HG03175 (cell line): ENCODE measurements around the gene BTBD18.

Experiments used
- ATAC-seq: cut with Tn5 transposase; IDR thresholded peaks from one replicate; pipeline ENCODE4 v1.9.1; 2021; ENCODE audit warnings: mild to moderate bottlenecking, moderate library complexity; ENCODE audit not compliant: unreplicated experiment

The BTBD18 gene

DNA sequence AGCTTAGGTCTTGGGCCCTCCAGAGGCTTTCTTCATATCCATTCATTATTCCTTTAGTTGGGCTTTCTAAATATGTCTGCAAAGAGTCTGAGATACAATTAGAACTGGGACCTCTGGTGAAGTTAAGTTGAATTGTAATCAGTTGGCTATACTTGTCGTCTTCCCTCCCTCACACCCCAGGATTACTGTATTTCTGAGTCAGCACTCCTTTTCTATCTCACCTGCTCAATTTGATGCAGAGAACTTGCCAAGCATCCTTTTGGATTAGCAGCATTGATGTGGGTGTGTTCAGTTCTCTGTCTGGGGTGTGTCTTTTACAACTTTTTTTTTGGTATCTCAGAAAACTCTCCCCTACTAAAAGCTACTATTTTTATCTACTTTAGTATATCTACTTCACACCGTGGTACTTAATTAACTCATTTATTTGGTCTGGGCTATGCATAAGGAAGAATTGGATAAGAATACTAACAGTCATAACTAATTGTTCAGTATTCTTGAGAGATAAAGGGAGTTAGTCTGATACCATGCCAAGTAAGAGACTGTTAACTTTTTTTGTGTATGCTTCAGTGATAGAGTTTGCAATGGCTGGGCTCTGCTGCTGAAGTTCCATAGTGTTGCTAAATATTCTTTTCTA, 25.1 kb upstream of the BTBD18 start:
- no peak for ATAC-seq

DNA sequence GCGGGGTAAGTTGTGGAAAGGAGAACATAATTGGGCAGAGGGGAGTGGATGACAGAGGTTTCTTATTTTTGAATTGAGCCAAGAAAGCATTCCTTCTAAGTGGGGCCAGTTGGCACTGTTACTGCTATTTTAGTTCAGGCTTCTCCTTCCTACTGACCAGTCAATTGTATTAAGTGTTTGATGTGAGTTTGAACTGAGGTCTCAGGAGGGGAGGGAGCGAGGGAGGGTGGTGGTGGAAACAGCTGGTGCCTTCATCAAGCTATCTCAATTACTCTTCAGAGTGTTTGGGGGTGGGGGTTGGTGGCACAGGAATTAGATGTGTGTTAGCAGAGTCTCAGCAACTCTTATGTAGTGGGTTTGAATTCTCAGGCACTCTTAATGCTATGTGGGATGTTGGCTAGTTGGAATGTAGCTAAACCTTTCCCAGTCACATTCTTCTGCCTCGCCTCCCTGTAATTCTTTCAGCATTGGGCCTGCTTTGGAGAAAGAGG, 24.5 kb upstream of the BTBD18 start:
- ATAC-seq, result no peak

DNA sequence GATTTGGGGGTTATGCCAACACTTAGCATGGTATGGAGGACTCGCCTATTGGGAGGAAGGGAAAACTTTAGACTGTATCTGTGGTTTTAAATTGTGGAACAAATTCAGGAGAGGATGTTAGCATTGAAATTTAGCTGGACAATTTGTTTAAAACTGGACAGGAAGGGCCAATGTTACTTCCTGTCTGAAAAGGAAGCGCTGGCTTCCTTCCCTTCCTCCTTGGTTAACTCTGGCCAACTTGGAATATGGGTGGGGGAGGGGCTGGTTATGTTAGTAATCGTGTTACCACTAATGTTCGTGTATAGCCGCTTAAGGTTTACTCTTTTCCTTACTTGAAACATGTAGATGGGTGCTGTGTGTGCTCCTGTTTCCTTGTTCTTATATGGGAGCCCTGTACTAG, 23.9 kb upstream of the BTBD18 start:
- ATAC-seq, result no peak

DNA sequence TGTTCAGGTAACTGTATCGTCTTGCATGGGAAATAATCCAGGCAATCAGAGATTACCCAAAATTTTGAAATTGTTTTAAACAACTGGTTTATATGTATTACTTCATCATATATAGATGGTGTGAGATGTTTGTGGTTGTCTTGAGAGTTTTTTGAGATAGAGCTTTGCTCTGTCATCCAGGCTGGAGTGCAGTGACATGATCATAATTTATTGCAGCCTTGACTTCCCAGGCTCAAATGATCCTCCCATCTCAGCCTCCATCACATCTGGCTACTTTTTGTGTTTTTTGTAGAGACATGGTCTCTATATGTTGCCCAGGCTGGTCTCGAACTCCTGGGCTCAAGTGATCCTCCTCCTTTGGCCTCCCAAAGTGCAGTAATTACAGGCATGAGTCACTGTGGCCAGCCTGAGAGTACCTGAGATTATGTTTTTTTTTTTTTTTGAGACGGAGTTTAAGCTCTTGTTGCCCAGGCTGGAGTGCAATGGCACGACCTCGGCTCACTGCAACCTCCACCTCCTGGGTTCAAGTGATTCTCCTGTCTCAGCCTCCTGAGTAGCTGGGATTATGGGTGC, 21.5 kb upstream of the BTBD18 start:
- no peak for ATAC-seq

DNA sequence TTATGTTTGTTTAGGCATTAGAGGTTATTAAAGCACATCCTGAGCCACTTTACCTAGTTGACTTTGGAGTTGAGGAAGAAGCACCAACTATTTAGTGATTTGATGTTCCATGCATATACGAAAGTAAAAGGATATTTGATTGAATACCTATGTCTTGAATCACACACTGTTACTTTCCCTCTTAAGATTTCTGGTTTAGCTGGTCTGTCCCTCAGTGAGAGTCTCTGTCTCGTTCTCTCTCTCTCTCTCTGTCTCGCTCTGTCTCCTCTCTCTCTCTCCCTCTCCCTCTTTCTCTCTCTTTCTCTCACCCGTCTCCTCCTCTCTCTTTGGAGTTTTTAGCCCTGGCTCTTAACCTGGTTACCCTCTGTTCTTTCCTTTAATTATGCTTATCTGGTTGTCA, 20.9 kb upstream of the BTBD18 start:
- no peak for ATAC-seq

DNA sequence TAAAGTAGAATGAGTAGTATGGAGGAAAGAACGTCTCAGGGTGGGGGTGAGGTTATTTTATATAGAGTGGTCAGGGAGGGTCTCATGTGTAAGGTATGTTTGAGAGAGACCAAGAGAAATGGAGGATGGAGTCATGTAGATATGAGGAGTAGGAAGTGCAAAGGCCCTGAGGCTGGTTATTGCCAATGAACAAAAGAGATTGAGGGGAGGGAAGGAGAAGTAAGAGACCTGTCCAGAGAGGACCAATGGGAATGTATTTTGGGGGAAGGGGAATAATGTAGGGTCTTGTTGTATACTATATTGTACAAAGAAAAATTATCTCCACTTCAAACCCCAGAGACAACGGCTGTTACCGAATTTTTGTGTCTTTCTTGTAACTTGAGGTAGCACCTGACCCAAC, 19.7 kb upstream of the BTBD18 start:
- no peak for ATAC-seq

DNA sequence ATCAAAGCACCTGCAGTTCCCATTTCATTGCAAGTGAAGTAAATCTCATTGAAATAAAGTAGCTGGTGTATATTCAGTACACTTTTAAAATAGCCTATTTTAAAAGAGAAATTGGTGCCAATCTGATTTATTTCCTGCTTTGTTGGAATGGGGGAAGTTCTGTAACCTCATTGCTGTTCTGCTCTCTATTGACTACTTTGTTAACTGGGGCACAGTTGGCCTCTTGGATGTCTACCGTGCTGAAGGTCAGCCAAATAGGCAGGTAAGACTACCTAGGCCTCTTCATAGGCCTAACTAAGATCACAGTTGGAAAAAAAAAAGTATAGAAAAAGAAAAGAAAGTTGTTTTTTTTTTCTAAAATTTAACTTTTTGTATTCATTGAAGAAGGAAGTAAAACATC, 19.2 kb upstream of the BTBD18 start:
- no peak for ATAC-seq

DNA sequence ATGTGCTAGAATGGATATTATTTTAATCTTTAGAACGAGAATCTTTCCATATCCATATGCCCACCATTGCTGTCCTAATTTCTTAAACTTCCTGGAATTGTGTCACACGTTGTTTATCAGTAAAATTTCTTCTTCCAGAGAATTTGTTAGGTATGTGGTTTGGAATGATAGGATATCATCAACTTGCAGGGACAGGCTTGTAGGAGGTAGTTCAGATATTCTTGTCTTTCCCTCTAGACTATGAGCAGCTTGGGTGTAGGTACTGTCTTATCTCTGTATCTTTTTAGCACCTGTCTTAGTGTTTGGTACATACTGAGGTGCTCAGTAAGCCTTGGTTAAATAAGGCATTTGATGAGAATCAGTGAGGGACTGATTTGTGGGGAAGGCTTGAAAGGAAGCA, 13.4 kb upstream of the BTBD18 start:
- no peak for ATAC-seq

DNA sequence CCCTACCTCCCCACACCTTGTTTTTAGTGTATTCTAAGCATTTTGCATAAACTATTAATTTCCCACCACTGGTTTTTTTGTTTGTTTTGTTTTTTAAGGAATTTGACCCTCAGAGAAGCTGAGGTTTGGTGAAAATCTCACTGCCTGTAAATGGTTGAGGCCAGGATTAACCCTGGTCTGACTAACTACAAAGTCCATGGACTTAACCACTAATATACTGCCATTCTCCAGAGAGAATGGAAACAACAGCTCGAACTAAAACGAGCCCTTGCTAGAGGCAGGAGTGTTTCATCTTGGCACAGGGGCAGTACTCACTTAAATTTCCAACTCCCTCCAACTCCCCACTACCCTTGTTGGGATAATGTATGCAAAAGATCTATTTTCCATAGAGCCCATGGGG, 12.9 kb upstream of the BTBD18 start:
- no peak for ATAC-seq

DNA sequence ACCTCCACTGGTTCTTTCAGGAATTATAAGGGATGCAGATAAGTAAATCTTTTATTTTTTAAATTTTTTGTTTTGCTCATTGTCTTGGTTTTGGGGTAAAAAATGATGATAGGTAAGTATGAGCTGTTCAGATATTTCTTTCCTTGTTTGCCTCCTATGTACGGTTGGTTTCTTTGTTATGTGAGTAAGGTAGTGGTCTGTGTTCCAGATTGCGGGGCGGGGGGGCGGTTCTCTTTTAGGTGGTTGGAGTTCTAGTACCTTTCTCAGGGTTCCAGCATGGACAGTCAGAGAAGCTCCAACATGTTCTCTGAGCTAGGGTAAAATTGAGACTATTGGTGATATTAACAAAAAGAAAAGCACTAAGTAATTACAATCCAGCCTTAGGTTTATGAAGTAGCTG, 12.4 kb upstream of the BTBD18 start:
- ATAC-seq, result no peak

DNA sequence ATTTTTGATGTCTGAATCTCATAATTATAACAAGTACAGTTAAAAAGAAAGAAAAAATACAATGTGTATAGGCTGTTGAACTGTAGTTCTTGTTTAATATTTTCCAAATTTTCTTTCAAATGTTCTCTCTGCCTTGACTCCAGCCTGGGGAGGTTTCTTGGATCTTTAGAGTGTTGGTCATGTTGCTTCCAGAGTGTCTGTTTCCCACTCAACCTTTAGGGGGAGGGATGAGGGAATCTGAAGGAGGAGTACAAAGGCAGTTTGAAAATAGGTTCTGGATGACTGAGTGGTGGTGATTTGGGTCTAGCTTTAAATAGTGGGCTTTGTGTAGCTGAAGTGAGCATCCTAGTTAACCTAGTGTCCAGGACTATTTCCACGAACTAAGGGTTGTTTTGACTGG, 11.9 kb upstream of the BTBD18 start:
- no peak for ATAC-seq

DNA sequence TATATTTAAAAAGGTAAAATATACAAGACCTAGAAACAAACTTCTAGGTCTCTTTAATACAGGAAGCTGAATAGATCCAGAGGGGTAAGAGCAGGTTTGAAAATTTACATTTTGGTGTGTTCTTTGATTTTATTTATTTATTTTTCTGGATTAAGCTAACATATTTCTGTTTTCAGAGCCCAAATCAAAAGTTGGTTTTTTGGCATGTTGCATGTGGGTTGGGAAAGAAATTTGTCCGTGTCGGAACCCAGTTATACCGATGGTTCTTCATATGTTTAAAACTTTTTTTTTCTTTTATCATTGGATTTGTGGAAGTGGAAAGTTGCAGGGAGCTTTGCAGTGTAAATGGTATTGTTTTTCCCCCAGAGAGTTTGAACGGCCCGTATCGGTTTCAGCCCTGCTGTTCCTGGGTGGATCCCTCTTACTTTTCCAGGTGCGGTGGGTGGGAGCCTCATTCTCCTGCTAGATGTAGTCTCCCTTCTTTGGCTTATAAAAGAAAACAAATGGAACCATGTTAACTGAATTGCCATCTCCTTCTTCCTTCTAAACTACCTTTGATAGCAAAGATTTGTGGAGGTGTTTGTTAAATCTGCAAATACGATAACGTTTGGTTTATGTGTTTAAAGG, 10.7 kb upstream of the BTBD18 start:
- no peak for ATAC-seq

DNA sequence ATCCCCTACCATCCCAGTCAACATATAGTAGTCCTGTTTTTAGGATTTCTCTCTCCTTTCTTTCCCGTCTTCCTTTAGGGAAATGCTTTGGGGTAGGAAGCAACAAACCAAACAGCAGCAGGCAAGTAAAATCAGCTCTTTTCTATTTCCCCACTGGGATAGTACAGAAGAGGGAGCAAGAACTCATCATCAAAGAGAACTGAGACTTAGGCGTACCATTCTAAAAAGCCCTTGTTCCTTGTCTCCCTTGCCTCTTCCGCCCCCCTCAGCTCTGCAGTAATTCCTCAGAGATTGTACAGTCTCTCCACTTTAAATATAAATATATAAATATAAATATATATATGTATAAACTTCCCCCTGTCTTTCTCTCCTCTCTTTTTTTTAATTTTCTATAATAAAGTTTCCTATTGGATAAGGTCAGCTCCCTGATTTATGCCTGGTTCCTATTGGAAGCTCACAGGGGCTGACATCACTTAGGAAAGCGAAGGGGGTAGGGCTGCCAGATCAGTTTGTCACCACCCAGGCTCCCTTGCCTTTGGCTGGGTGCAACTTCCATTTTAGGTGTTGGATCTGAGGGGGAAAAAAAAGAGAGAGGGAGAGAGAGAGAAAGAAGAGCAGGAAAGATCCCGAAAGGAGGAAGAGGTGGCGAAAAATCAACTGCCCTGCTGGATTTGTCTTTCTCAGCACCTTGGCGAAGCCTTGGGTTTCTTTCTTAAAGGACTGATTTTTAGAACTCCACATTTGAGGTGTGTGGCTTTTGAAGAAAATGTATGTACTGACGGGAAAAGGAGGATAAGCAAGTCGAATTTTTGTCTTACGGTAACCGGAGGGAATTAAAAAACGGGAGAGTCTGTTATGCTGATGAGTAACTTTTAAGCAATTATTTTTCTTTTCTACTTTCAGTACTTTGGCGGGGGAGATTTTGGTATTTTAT, 9.9 kb upstream of the BTBD18 start, which contains the start of gene CTNND1:
CTNND1 (plus strand) TSS at position 502 of the 934 bp plus-strand sequence. CDS start 29,677 bp downstream, outside the sequence.
- peak; percentile 64 for ATAC-seq

DNA sequence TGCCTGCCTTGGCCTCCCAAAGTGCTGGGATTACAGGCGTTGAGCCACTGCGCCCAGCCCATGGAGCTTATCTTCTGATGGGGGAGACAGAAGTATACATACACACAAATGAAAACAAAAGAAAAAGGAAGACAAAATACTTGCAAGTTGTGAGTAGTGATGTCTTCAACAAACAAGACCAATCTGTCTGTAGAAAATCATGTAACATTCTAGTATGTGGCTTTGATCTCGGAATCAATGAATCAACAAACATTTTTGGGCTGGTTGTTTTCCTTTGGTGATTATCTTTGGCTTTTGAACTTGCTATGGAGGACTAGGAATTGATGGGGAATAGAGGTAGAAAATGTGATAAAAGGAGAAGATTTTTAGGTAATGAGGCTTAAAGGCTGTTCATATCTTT, 6.6 kb upstream of the BTBD18 start:
- ATAC-seq, result no peak

DNA sequence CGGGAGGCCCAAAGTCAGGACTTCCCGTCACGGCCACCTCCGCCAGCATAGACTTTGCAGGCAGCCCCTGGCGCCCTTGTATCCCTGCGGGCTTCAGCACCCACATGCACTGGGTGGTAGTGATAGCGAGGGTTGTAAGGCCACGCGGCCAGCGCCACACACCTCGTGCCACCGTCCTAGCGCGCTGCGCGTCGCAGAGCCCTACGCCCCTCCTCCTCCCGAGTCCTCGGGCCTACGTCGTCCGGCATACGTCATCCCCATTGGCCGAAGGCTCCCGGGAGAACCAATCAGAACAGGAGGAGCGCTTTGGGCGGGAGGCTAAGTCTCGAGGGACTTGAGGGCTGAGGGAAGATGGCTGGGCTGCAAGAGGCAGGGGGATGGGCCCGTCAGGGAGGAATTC, 1.3 kb upstream of the BTBD18 start:
- ATAC-seq, result no peak

DNA sequence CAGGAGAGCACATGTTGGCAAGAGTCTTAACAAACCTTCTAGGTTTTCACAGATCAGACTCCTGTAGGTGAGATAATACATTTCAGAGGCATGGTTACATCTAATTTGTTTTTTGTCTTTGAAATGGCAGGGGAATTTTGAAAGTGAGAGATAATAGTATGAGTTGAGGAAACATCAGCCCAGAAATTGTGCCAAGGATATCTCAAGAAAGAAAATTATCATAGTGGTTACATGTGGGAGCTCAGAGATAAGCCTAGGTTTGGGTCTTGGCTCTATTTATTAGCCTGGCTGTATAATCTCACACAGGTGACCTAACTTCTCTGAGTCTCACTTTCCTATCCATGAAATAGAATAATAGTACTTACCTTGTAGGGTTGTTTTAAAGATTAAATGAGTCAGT, 443 bp downstream of the BTBD18 start:
- no peak for ATAC-seq

DNA sequence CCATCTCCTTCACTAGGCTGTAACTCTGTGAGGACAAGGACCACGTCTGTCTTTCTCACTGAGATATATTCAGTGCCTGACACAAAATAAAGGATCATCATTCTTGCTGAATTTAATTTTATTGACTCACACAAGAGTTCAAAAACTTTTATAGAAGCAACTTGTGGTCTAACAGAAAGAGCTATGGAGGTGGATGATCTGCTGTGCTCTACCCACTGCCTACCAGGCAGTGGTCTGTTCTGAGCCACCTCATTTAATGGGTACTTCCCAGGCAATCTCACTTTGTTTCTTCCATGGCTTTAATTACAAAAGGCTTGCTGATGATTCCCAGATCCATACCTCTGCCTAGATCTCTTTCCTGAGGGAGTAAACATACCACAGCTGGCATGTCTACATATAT, 4.7 kb downstream of the BTBD18 start:
- ATAC-seq, result no peak

DNA sequence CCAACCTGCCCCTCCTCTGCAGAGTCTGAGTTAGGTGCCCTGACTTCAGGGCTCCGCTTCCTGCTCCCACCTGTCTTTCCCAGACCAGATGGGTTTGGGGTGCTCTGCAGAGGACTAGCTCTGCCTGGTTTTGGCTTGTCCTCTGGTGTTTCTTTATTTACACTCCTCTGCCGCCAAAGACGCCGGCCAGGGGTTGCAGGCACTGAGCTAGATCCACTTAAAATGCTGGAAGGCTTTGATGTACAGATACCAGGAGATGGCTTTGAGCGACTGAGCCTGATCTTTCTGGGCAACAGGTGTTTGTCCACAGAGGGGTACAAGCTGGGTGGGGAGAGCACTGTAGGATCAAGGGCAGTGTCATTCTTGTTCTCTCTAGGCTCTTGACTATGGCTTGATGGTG, 6.4 kb downstream of the BTBD18 start:
- no peak for ATAC-seq

DNA sequence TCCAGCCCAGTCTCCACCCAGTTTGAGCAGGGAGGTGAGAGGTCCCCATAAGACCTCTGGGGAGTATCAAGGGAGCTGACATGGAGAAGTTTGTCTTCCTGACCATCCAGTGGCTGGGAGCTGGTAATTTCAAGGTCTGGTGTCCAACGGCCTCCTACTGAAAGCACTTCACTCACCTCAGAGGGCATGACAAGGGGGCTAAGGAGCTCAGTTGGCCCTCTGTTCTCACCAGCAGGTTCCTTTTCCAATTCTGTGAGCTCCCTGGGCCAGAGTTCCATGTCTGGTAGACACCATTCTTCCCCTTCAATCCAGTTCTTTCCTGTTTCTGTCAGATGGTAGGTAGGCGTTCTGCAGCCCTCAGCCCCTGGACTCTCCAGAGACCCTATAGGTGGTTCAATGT, 7.3 kb downstream of the BTBD18 start:
- no peak for ATAC-seq

DNA sequence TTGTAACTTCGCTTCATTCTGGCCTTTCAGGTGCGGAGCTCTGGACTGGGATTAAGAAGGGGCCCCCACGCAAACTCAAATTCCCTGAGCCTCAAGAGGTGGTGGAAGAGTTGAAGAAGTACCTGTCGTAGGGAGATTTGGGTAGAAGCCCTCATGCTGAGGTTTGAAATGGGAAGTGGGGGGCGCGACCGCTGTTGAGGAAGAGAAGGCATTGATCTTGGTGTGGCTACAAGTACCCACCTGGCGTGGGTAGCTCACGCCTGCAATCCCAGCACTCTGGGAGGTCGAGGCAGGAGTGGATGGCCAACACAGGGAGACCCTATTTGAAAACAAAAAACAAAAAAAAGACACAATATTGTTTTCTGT, 9.5 kb downstream of the BTBD18 start:
- ATAC-seq, result no peak
